DOHH2 (cell line): ENCODE data around the gene SLC8A1.

Experiments
- CTCF ChIP-seq: fragments of 200-600 bp; sonication (generic); IDR thresholded peaks from one replicate; pipeline ENCODE4 v1.5.1; 2014; ENCODE audit warnings: antibody characterized with exemption, mild to moderate bottlenecking, low read depth, low read length; ENCODE audit not compliant: poor library complexity, severe bottlenecking
- EZH2phosphoT487 ChIP-seq: fragments of 200-600 bp; sonication (generic); IDR thresholded peaks from 2 replicates; pipeline ENCODE4 v1.6.1; 2017; ENCODE audit warnings: borderline replicate concordance, mild to moderate bottlenecking, antibody characterized with exemption, low read length, moderate library complexity, mixed read lengths

GRCh38 chr2:40169430-40169829, 282.5 kb downstream of the SLC8A1 start:
- TF ChIP-seq CTCF (no peak), EZH2phosphoT487 (no peak)
